Measurements from ENCODE around the gene THAP3. TPM values are rescaled to one million over a fixed set of nuclear protein-coding genes. Genes with fewer than 3 reads are reported as not detected.

The THAP3 gene
- total RNA-seq, 1 experiment from 2014 or later, result 26.6 TPM

Other genes starting within 250 kb of the THAP3 start
- gene ACOT7, start 231.1 kb upstream of the THAP3 start, total RNA-seq (2014; rRNA removed; shearing (Covaris generic); ENCODE audit: low replicate concordance), result 80.9 and 91.4 TPM in 2 replicates
- 0.59 TPM in 1 of 2 replicates, not detected in the other for gene HES2, start 204.9 kb upstream of the THAP3 start, total RNA-seq (2014; rRNA removed; shearing (Covaris generic); ENCODE audit: low replicate concordance)
- not detected in 2 replicates for gene ESPN, start 200.1 kb upstream of the THAP3 start, total RNA-seq (2014; rRNA removed; shearing (Covaris generic); ENCODE audit: low replicate concordance)
- 0.63 TPM in 1 of 2 replicates, not detected in the other for gene TNFRSF25, start 158.7 kb upstream of the THAP3 start, total RNA-seq (2014; rRNA removed; shearing (Covaris generic); ENCODE audit: low replicate concordance)
- 0.02 and 1.2 TPM in 2 replicates for gene PLEKHG5, start 133.2 kb upstream of the THAP3 start, total RNA-seq (2014; rRNA removed; shearing (Covaris generic); ENCODE audit: low replicate concordance)
- 25.0 and 44.9 TPM in 2 replicates for gene NOL9, start 70.4 kb upstream of the THAP3 start, total RNA-seq (2014; rRNA removed; shearing (Covaris generic); ENCODE audit: low replicate concordance)
- not detected in 2 replicates for gene TAS1R1, start 69.6 kb upstream of the THAP3 start, total RNA-seq (2014; rRNA removed; shearing (Covaris generic); ENCODE audit: low replicate concordance)
- 20.6 and 32.5 TPM in 2 replicates for gene ZBTB48, start 44.9 kb upstream of the THAP3 start, total RNA-seq (2014; rRNA removed; shearing (Covaris generic); ENCODE audit: low replicate concordance)
- 27.8 and 32.0 TPM in 2 replicates for gene KLHL21, start 22.0 kb upstream of the THAP3 start, total RNA-seq (2014; rRNA removed; shearing (Covaris generic); ENCODE audit: low replicate concordance)
- gene PHF13, start 11.1 kb upstream of the THAP3 start, total RNA-seq (2014; rRNA removed; shearing (Covaris generic); ENCODE audit: low replicate concordance), result 15.1 and 20.0 TPM in 2 replicates
- 66.4 and 71.8 TPM in 2 replicates for gene DNAJC11, start 76.9 kb downstream of the THAP3 start, total RNA-seq (2014; rRNA removed; shearing (Covaris generic); ENCODE audit: low replicate concordance)
- 103 and 212 TPM in 2 replicates for gene CAMTA1, start 160.6 kb downstream of the THAP3 start, total RNA-seq (2014; rRNA removed; shearing (Covaris generic); ENCODE audit: low replicate concordance)

All from MG63 (cell line).